H9 (cell line): Measurements from ENCODE around the gene DOCK2. TPM values are rescaled to one million over a fixed set of nuclear protein-coding genes. Genes with fewer than 3 reads are reported as not detected.

Source experiments
- DNase-seq: peaks from one replicate; pipeline ENCODE4 v3.0.0-alpha.2; 2017
- H2AFZ ChIP-seq: one replicate; pipeline ENCODE4 v1.6.1; 2013; ENCODE audit warnings: mild to moderate bottlenecking, low read length, control low read depth, moderate library complexity
- H2AK5ac ChIP-seq: 2 replicates; pipeline ENCODE4 v1.6.1; 2013; ENCODE audit warnings: low read length, control low read depth, mixed read lengths; ENCODE audit not compliant: insufficient read length
- H2BK120ac ChIP-seq: one replicate; pipeline ENCODE4 v1.6.1; 2013; ENCODE audit warnings: low read depth, mild to moderate bottlenecking, low read length, control low read depth, inconsistent platforms; ENCODE audit not compliant: poor library complexity, severe bottlenecking
- H2BK12ac ChIP-seq: 2 replicates; pipeline ENCODE4 v1.6.1; 2013; ENCODE audit warnings: low read length, control low read depth, mixed read lengths, low read depth; ENCODE audit not compliant: insufficient read length
- H2BK15ac ChIP-seq: 2 replicates; pipeline ENCODE4 v1.6.1; 2013; ENCODE audit warnings: low read depth, low read length, control low read depth
- H2BK20ac ChIP-seq: one replicate; pipeline ENCODE4 v1.6.1; 2013; ENCODE audit warnings: low read depth, mild to moderate bottlenecking, low read length, control low read depth, inconsistent platforms; ENCODE audit not compliant: poor library complexity, severe bottlenecking
- H2BK5ac ChIP-seq: 2 replicates; pipeline ENCODE4 v1.6.1; 2013; ENCODE audit warnings: low read length, control low read depth, mixed read lengths; ENCODE audit not compliant: insufficient read length
- H3K14ac ChIP-seq: 2 replicates; pipeline ENCODE4 v1.6.1; 2013; ENCODE audit warnings: low read length, control low read depth; ENCODE audit not compliant: insufficient read depth
- H3K18ac ChIP-seq: 2 replicates; pipeline ENCODE4 v1.6.1; 2013; ENCODE audit warnings: low read depth, mild to moderate bottlenecking, mixed read lengths, low read length, control low read depth; ENCODE audit not compliant: insufficient read length
- H3K23ac ChIP-seq: 2 replicates; pipeline ENCODE4 v1.6.1; 2013; ENCODE audit warnings: low read length, control low read depth, mixed read lengths, low read depth; ENCODE audit not compliant: insufficient read length
- H3K23me2 ChIP-seq: 2 replicates; pipeline ENCODE4 v1.6.1; 2013; ENCODE audit warnings: low read depth, mild to moderate bottlenecking, mixed read lengths, low read length, control low read depth; ENCODE audit not compliant: insufficient read length, poor library complexity, severe bottlenecking
- H3K27ac ChIP-seq: 2 replicates; pipeline ENCODE4 v1.5.1; 2013; ENCODE audit warnings: low read length, control low read depth, mixed read lengths, low read depth; ENCODE audit not compliant: insufficient read length
- H3K27me3 ChIP-seq: 2 replicates; pipeline ENCODE4 v1.6.1; 2013; ENCODE audit warnings: low read length, control low read depth, inconsistent platforms; ENCODE audit not compliant: insufficient read depth
- H3K4ac ChIP-seq: 2 replicates; pipeline ENCODE4 v1.6.1; 2013; ENCODE audit warnings: low read depth, mild to moderate bottlenecking, control low read depth, inconsistent platforms, low read length, moderate library complexity
- H3K4me1 ChIP-seq: 2 replicates; pipeline ENCODE4 v1.6.1; 2013; ENCODE audit warnings: low read length, control low read depth, inconsistent platforms; ENCODE audit not compliant: insufficient read depth
- H3K4me2 ChIP-seq: 2 replicates; pipeline ENCODE4 v1.6.1; 2013; ENCODE audit warnings: low read length, control low read depth, mixed read lengths; ENCODE audit not compliant: insufficient read length, insufficient read depth
- H3K56ac ChIP-seq: 2 replicates; pipeline ENCODE4 v1.6.1; 2013; ENCODE audit warnings: low read depth, mild to moderate bottlenecking, mixed read lengths, low read length, control low read depth; ENCODE audit not compliant: insufficient read length
- H3K79me1 ChIP-seq: 2 replicates; pipeline ENCODE4 v1.6.1; 2013; ENCODE audit warnings: low read depth, mild to moderate bottlenecking, moderate library complexity, low read length, control low read depth, inconsistent platforms; ENCODE audit not compliant: insufficient read depth, poor library complexity, severe bottlenecking
- H3K79me2 ChIP-seq: 2 replicates; pipeline ENCODE4 v1.6.1; 2013; ENCODE audit warnings: low read length, control low read depth, inconsistent platforms; ENCODE audit not compliant: insufficient read depth
- H3K9ac ChIP-seq: 2 replicates; pipeline ENCODE4 v1.6.1; 2013; ENCODE audit warnings: low read length, control low read depth, mixed read lengths; ENCODE audit not compliant: insufficient read length; ENCODE audit errors: extremely low read depth
- H3K9me3 ChIP-seq: one replicate; pipeline ENCODE4 v1.6.1; 2013; ENCODE audit warnings: low read depth, low read length, inconsistent platforms; ENCODE audit not compliant: control insufficient read depth
- H3T11ph ChIP-seq: one replicate; pipeline ENCODE4 v1.6.1; 2013; ENCODE audit warnings: mild to moderate bottlenecking, low read length, control low read depth, inconsistent platforms
- H4K20me1 ChIP-seq: one replicate; pipeline ENCODE4 v1.6.1; 2013; ENCODE audit not compliant: control insufficient read depth, insufficient read length, insufficient read depth
- H4K5ac ChIP-seq: 2 replicates; pipeline ENCODE4 v1.6.1; 2013; ENCODE audit warnings: low read depth, mild to moderate bottlenecking, mixed read lengths, low read length, control low read depth; ENCODE audit not compliant: insufficient read length
- H4K8ac ChIP-seq: replicated peaks from 2 replicates; pipeline ENCODE4 v1.6.1; 2013; ENCODE audit warnings: low read length, control low read depth, mixed read lengths, low read depth; ENCODE audit not compliant: insufficient read length
- H4K91ac ChIP-seq: 2 replicates; pipeline ENCODE4 v1.6.1; 2013; ENCODE audit warnings: low read depth, mild to moderate bottlenecking, moderate library complexity, mixed read lengths, low read length, control low read depth; ENCODE audit not compliant: insufficient read length
- H3K27ac Mint-ChIP-seq, 3 experiments: 2 replicates in 2 of 3; 3 replicates in 1 of 3; pipeline ENCODE4 v1.8.0; 2020 to 2021; ENCODE audit warnings: mixed read lengths in 3 of 3, mild to moderate bottlenecking in 1 of 3, moderate library complexity in 1 of 3
- H3K27me3 Mint-ChIP-seq: 2 replicates; pipeline ENCODE4 v1.8.0; 2021; ENCODE audit warnings: low read depth, mild to moderate bottlenecking, moderate library complexity, mixed read lengths
- H3K36me3 Mint-ChIP-seq, 3 experiments: 2 replicates in 2 of 3; 3 replicates in 1 of 3; pipeline ENCODE4 v1.8.0; 2020 to 2021; ENCODE audit warnings: low read depth in 3 of 3, mixed read lengths in 3 of 3; ENCODE audit not compliant: insufficient read depth in 1 of 3
- H3K4me1 Mint-ChIP-seq, 2 experiments: 2 replicates each; pipeline ENCODE4 v1.8.0; 2020; ENCODE audit warnings: mixed read lengths in 2 of 2
- H3K4me3 Mint-ChIP-seq, 2 experiments: 2 replicates in 1 of 2; 3 replicates in 1 of 2; pipeline ENCODE4 v1.8.0; 2020 to 2021; ENCODE audit warnings: mild to moderate bottlenecking in 2 of 2, mixed read lengths in 2 of 2, moderate library complexity in 1 of 2
- H3K9me3 Mint-ChIP-seq, 2 experiments: 2 replicates in 1 of 2; 3 replicates in 1 of 2; pipeline ENCODE4 v1.8.0; 2020; ENCODE audit warnings: mild to moderate bottlenecking in 2 of 2, mixed read lengths in 2 of 2, moderate library complexity in 1 of 2
- WGBS: extraction: QIAGEN DNeasy Blood & Tissue Kit; methylation state at CpG from one replicate; pipeline ENCODE4 v1.1.7; 2013; ENCODE audit warnings: missing lambda C conversion rate, low lambda C conversion rate, mixed read lengths; ENCODE audit not compliant: insufficient read length; ENCODE audit errors: extremely low coverage; 5-methylcytosine and 5-hydroxymethylcytosine counted together
- total RNA-seq: library from RNA; stranded (reverse); gene quantifications from 2 replicates; pipeline ENCODE4 v1.2.1, GENCODE V29; 2021
- TF ChIP-seq, protein P1 (sequence below): fragments of 200-600 bp; sonication (generic); conservative IDR thresholded peaks from 3 replicates; pipeline ENCODE4 v1.8.0; 2021; ENCODE audit warnings: antibody characterized with exemption, mild to moderate bottlenecking

The DOCK2 gene
- total RNA-seq, 1 experiment from 2014 or later, result 7.8 TPM

DNA sequence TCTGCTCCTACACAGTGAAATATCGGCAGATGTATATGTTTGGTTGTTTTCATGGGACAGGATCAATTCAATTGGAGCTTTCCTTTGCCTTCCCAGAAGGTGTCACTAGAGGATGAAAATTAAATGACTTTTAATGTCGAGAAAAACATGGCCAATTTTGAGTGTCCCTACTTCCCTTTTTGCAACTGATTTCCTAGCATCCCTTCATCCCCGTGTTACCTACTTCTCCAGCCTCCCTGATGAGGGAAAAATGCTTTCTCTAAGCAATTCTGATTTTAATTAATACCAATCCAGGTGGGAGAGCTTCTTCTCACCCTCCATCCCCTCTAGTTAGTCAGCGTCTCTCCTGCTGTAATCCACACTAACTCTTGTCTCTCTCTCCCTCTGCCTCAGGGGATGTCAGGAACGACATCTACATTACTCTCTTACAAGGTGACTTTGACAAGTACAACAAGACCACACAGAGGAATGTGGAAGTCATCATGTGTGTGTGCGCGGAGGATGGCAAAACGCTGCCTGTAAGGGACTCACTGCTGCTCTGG is 64.9 kb downstream of the DOCK2 start:
- Histone ChIP-seq H3K9ac (no peak overlapping the region), H3K23ac (no peak overlapping the region), H2BK12ac (no peak overlapping the region)

More for the DNA sequence above, 64.9 kb downstream of the DOCK2 start:
- H3K4me1 ChIP-seq, result peaks cover 2% of the 10 kb centered on the region; the same call in 1 of the 2 replicates
- Mint-ChIP-seq H3K27me3 (no peaks in the 10 kb centered on the region; the same call in 1 of the 2 replicates), H3K36me3 (no peaks in the 10 kb centered on the region), H3K27ac (peak overlapping the region in 1 of 3 experiments; percentile 17; a peak in 1 of 7 replicates), H3K4me1 (no peaks in the 10 kb centered on the region), H3K4me3 (no peak overlapping the region), H3K9me3 (no peaks in the 10 kb centered on the region)
- no peak overlapping the region for H2BK20ac ChIP-seq
- H4K8ac ChIP-seq, result no peak overlapping the region
- TF ChIP-seq, protein P1, sequence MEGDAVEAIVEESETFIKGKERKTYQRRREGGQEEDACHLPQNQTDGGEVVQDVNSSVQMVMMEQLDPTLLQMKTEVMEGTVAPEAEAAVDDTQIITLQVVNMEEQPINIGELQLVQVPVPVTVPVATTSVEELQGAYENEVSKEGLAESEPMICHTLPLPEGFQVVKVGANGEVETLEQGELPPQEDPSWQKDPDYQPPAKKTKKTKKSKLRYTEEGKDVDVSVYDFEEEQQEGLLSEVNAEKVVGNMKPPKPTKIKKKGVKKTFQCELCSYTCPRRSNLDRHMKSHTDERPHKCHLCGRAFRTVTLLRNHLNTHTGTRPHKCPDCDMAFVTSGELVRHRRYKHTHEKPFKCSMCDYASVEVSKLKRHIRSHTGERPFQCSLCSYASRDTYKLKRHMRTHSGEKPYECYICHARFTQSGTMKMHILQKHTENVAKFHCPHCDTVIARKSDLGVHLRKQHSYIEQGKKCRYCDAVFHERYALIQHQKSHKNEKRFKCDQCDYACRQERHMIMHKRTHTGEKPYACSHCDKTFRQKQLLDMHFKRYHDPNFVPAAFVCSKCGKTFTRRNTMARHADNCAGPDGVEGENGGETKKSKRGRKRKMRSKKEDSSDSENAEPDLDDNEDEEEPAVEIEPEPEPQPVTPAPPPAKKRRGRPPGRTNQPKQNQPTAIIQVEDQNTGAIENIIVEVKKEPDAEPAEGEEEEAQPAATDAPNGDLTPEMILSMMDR, result peak; percentile 64
- no peak overlapping the region for H4K5ac ChIP-seq
- no peak overlapping the region for H2BK120ac ChIP-seq
- H3K18ac ChIP-seq, result no peak overlapping the region
- H3K27ac ChIP-seq, result no peak overlapping the region
- no peak overlapping the region for H4K91ac ChIP-seq
- no peak overlapping the region for H3K14ac ChIP-seq
- no peak overlapping the region for H3K56ac ChIP-seq
- H3K4ac ChIP-seq, result no peak overlapping the region
- no peaks in the 10 kb centered on the region for H3K79me1 ChIP-seq
- no peaks in the 10 kb centered on the region for H3K23me2 ChIP-seq
- no peak overlapping the region for H2BK15ac ChIP-seq
- no peak overlapping the region for H3T11ph ChIP-seq
- no peak overlapping the region for H2AFZ ChIP-seq
- no peaks in the 10 kb centered on the region for H3K9me3 ChIP-seq
- DNase-seq, result no peak
- no peaks in the 10 kb centered on the region for H3K79me2 ChIP-seq
- H3K4me2 ChIP-seq, result no peak overlapping the region
- no peak overlapping the region for H2AK5ac ChIP-seq
- no peaks in the 10 kb centered on the region for H4K20me1 ChIP-seq
- H3K27me3 ChIP-seq, result no peaks in the 10 kb centered on the region
- WGBS, result no CpG with 5 or more reads among the region's 8 CpGs
- no peak overlapping the region for H2BK5ac ChIP-seq
